ENCODE data around the gene PRRG3. TPM values are rescaled to one million over a fixed set of nuclear protein-coding genes. Genes with fewer than 3 reads are reported as not detected.
A peak's percentile ranks its signal among the peaks of the same experiment; 100 is the strongest.

The PRRG3 gene
- total RNA-seq, 1 donor from 2014 or later, result 1.9 TPM

DNA sequence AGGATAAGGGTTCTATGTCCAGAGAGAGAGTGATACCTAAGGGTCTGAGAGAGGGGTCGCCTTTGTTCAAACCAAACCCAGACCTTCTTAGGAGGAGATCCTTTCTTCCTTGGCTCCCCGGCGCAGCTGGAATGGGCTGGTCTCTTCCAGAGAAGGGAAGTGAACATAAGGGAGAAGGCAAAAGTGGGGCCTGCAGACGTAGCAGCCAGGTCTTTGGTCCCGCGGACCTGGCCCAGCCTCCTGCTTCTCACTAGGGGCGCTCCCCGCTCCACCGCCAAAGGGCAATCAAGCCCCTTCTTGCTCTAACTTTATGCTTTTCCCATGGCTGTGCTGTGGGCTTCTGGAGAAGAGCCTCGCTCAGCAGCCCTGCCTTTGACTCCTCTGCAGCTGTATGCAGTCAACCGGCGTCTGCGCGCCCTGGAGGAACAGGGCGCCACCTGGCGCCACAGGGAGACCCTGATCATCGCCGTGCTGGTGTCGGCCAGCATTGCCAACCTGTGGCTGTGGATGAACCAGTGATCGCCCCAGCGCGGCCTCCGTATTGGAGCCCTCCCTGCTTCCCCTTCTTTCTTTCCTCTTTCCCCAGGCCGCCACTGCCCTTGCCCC lies 27.1 kb downstream of the PRRG3 start:
- H3K79me2 ChIP-seq (ENCODE audit: low read depth), result no peaks in the 10 kb centered on the region
- peak overlapping the region; percentile 72 for H2AFZ ChIP-seq (replicated peaks)
- no peak overlapping the region for H3K4me3 ChIP-seq
- peak; percentile 72 for DNase-seq (ENCODE audit: low spot score)
- no peak overlapping the region for H3K27ac Mint-ChIP-seq
- no peak overlapping the region for H3K4me2 ChIP-seq
- peaks cover 10% of the 10 kb centered on the region for H3K9me3 Mint-ChIP-seq
- H3K27ac ChIP-seq, result no peak overlapping the region
- peaks cover 6% of the 10 kb centered on the region for H3K27me3 Mint-ChIP-seq (ENCODE audit: insufficient read depth, low read depth)
- no peak overlapping the region for H3K9ac ChIP-seq
- no peaks in the 10 kb centered on the region for H3K9me3 ChIP-seq (ENCODE audit: low read depth)
- H3K4me1 Mint-ChIP-seq, result no peaks in the 10 kb centered on the region
- H3F3A ChIP-seq (ENCODE audit: low read depth), result no peaks in the 10 kb centered on the region
- peak overlapping the region; percentile 63 for H3K4me3 Mint-ChIP-seq
- H3K27me3 ChIP-seq, result no peaks in the 10 kb centered on the region
- peak; percentile 60 for TF ChIP-seq CTCF (IDR thresholded peaks at IDR 0.05)
- TF ChIP-seq EZH2 (IDR thresholded peaks at IDR 0.05), result no peak
- TF ChIP-seq EZH2phosphoT487 (IDR thresholded peaks at IDR 0.05), result no peak
- no peaks in the 10 kb centered on the region for H3K36me3 ChIP-seq
- no peaks in the 10 kb centered on the region for H3K4me1 ChIP-seq
- H3K36me3 Mint-ChIP-seq, result no peaks in the 10 kb centered on the region
- H4K20me1 ChIP-seq (ENCODE audit: low read depth), result no peaks in the 10 kb centered on the region

GRCh38 chrX:151723156-151723760 lies 28.0 kb downstream of the PRRG3 start:
- H3K4me1 ChIP-seq, result no peaks in the 10 kb centered on the region
- H3K9me3 ChIP-seq (ENCODE audit: low read depth), result no peaks in the 10 kb centered on the region
- no peak for DNase-seq (ENCODE audit: low spot score)
- Mint-ChIP-seq H3K9me3 (peaks cover 7% of the 10 kb centered on the region), H3K27ac (no peak overlapping the region), H3K4me1 (no peaks in the 10 kb centered on the region), H3K4me3 (no peak overlapping the region), H3K36me3 (no peaks in the 10 kb centered on the region), H3K27me3 (ENCODE audit: insufficient read depth, low read depth) (peaks cover 2% of the 10 kb centered on the region)
- no peaks in the 10 kb centered on the region for H3K36me3 ChIP-seq
- H3K79me2 ChIP-seq (ENCODE audit: low read depth), result no peaks in the 10 kb centered on the region
- H3F3A ChIP-seq (ENCODE audit: low read depth), result no peaks in the 10 kb centered on the region
- no peaks in the 10 kb centered on the region for H3K27me3 ChIP-seq
- no peaks in the 10 kb centered on the region for H4K20me1 ChIP-seq (ENCODE audit: low read depth)
- no peak overlapping the region for H3K4me3 ChIP-seq
- no peak overlapping the region for H3K9ac ChIP-seq
- no peak overlapping the region for H3K27ac ChIP-seq
- H2AFZ ChIP-seq (replicated peaks), result no peak overlapping the region
- no peak overlapping the region for H3K4me2 ChIP-seq
- TF ChIP-seq EZH2 (IDR thresholded peaks at IDR 0.05) (no peak), EZH2phosphoT487 (IDR thresholded peaks at IDR 0.05) (no peak), CTCF (IDR thresholded peaks at IDR 0.05) (no peak)

DNA sequence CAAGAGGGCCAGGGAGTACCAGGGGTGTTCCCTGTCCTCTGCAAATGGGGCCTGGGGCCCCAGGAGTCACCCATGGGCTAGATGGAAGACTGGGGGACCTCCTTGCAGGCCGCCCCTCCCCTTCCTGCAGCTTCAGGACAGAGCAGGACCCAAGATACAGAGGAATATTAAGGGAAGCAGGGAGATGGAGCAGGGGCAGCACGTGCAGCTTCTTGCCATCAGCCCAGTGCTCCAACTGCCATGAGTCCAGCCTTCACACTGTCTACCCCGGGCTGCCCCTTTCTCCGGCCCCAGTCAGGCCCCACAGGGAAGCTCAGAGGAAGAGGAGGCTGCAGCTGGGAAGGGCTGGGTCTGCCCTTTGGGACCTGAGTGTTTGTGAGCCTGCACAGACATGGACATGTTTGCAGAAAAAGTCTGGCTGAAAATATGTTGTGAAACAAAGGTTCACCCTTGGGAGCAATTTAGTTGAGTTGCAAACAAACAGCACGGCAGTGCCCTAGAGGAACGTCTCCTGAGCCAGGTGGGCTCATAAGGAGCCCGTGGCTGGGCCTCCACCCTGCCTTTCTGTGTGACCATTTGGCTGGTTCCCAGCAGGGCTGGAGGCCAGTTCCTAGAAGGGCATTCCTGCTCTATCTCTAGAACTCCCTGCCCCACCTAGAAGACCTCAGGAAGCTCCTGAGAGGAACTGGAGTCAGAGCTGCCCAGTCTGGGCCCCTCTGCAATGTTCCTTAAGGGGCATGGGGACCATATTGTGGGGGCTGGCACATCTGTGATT lies 29.5 kb downstream of the PRRG3 start:
- no peak overlapping the region for H3K9ac ChIP-seq
- no peaks in the 10 kb centered on the region for H4K20me1 ChIP-seq (ENCODE audit: low read depth)
- Mint-ChIP-seq H3K4me1 (no peaks in the 10 kb centered on the region), H3K9me3 (peaks cover 8% of the 10 kb centered on the region), H3K36me3 (no peaks in the 10 kb centered on the region), H3K27ac (no peak overlapping the region), H3K27me3 (ENCODE audit: insufficient read depth, low read depth) (peaks cover 2% of the 10 kb centered on the region), H3K4me3 (no peak overlapping the region)
- TF ChIP-seq EZH2 (IDR thresholded peaks at IDR 0.05) (no peak), CTCF (IDR thresholded peaks at IDR 0.05) (no peak), EZH2phosphoT487 (IDR thresholded peaks at IDR 0.05) (no peak)
- no peak overlapping the region for H3K4me3 ChIP-seq
- H3K36me3 ChIP-seq, result no peaks in the 10 kb centered on the region
- no peaks in the 10 kb centered on the region for H3K27me3 ChIP-seq
- H3K79me2 ChIP-seq (ENCODE audit: low read depth), result no peaks in the 10 kb centered on the region
- H3K4me2 ChIP-seq, result no peak overlapping the region
- H3K27ac ChIP-seq, result no peak overlapping the region
- no peak overlapping the region for H2AFZ ChIP-seq (replicated peaks)
- no peaks in the 10 kb centered on the region for H3F3A ChIP-seq (ENCODE audit: low read depth)
- H3K4me1 ChIP-seq, result no peaks in the 10 kb centered on the region
- DNase-seq (ENCODE audit: low spot score), result no peak
- no peaks in the 10 kb centered on the region for H3K9me3 ChIP-seq (ENCODE audit: low read depth)
